SK-N-MC (cell line): ENCODE measurements around the gene PRR15L.

ENCODE experiments used
- DNase-seq: peaks from one replicate; pipeline ENCODE4 v3.0.0-alpha.2; 2011; ENCODE audit warnings: low read depth, low spot score
- H3K27ac ChIP-seq: fragments of 200-600 bp; sonication (generic); 2 replicates; pipeline ENCODE4 v1.5.1; 2016; ENCODE audit warnings: mixed run types
- H3K36me3 ChIP-seq: fragments of 200-600 bp; sonication (generic); 2 replicates; pipeline ENCODE4 v1.6.1; 2017; ENCODE audit warnings: antibody characterized with exemption, low read length, mixed read lengths; ENCODE audit not compliant: insufficient read depth
- H3K4me3 ChIP-seq: fragments of 200-600 bp; sonication (generic); 2 replicates; pipeline ENCODE4 v1.5.1; 2016
- H3K9ac ChIP-seq: fragments of 200-600 bp; sonication (generic); 2 replicates; pipeline ENCODE4 v1.8.0; 2017; ENCODE audit warnings: mixed run types, mixed read lengths; ENCODE audit not compliant: insufficient read length
- H3K9me3 ChIP-seq: fragments of 200-600 bp; sonication (generic); 2 replicates; pipeline ENCODE4 v1.6.1; 2017; ENCODE audit warnings: low read depth, mild to moderate bottlenecking, antibody characterized with exemption, low read length, moderate library complexity, mixed read lengths
- EZH2 ChIP-seq: fragments of 200-600 bp; sonication (generic); IDR thresholded peaks from one replicate; pipeline ENCODE4 v1.6.1; 2017; ENCODE audit warnings: antibody characterized with exemption
- FOXP2 ChIP-seq: optimal IDR thresholded peaks from 2 replicates; pipeline ENCODE3; 2011; ENCODE audit warnings: mild to moderate bottlenecking, moderate library complexity; ENCODE audit not compliant: insufficient read depth; ENCODE audit errors: extremely low read length, control extremely low read depth
- POLR2AphosphoS5 ChIP-seq: IDR thresholded peaks from 2 replicates; pipeline ENCODE4 v1.6.1; 2012; ENCODE audit warnings: mild to moderate bottlenecking, low read depth, low read length, borderline replicate concordance

Gene PRR15L

GRCh38 chr17:47982645-47983390 is 25.1 kb upstream of the PRR15L start:
- H3K36me3 ChIP-seq: peaks cover 32% of the 10 kb centered on the region
- no peak overlapping the region for H3K9ac ChIP-seq
- no peak for DNase-seq
- H3K4me3 ChIP-seq: no peak overlapping the region
- no peak overlapping the region for H3K27ac ChIP-seq
- no peaks in the 10 kb centered on the region for H3K9me3 ChIP-seq
- TF ChIP-seq EZH2 (no peak), FOXP2 (no peak), POLR2AphosphoS5 (no peak)

DNA sequence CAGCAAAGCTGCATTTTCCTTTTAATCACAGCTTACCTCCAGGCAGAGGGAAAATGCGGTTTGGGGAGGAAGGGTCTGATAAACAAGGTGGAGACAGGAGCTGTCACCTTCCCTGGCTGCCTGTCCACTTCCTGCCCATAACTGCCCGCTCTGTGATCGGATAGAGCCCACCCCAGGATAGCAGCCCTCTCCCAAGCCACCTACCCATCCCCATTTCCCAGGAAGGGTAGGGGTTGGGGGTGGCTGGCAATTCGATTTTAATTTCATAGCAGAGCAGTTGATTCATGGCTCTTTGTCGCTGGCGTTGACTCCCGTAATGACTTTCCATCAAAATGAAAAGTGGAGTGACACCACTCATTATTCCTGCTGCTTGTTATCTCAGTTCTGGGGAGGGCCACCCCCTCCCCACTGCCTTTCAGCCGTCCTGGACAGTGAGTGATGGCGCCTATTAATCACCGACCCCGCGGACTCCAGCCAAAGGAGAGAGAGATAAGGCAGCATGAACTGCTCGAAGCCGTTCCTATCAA is 24.5 kb upstream of the PRR15L start:
- DNase-seq: no peak
- no peak overlapping the region for H3K4me3 ChIP-seq
- no peak overlapping the region for H3K27ac ChIP-seq
- H3K36me3 ChIP-seq: peaks cover 36% of the 10 kb centered on the region
- no peak overlapping the region for H3K9ac ChIP-seq
- TF ChIP-seq EZH2 (no peak), POLR2AphosphoS5 (no peak), FOXP2 (no peak)
- no peaks in the 10 kb centered on the region for H3K9me3 ChIP-seq

GRCh38 chr17:47981462-47981861 is 23.8 kb upstream of the PRR15L start:
- H3K36me3 ChIP-seq: peaks cover 36% of the 10 kb centered on the region

DNA sequence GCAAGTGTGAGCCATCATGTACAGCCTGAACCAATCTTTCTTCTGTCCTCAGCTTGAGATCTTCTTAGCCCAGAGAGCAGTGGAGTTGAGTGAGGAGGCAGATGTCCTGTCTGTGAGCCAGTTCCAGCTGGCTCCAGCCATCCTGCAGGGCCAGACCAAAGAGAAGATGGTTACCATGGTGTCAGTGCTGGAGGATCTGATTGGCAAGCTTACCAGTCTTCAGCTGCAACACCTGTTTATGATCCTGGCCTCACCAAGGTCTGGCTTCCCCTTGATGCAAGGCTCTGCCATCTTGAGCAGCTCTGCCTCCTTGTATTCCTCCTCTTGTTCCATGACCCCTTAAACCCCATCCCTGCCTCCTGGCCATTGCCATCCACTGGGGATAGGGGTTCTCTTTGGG is 22.9 kb upstream of the PRR15L start:
- Histone ChIP-seq H3K9me3 (no peaks in the 10 kb centered on the region), H3K36me3 (peaks cover 37% of the 10 kb centered on the region), H3K4me3 (no peak overlapping the region), H3K27ac (no peak overlapping the region), H3K9ac (no peak overlapping the region)
- TF ChIP-seq FOXP2 (no peak), EZH2 (no peak), POLR2AphosphoS5 (no peak)
- no peak for DNase-seq

More at GRCh38 chr17:47981462-47981861, 23.8 kb upstream of the PRR15L start:
- no peak overlapping the region for H3K9ac ChIP-seq
- H3K9me3 ChIP-seq: no peaks in the 10 kb centered on the region
- no peak overlapping the region for H3K4me3 ChIP-seq
- TF ChIP-seq EZH2: no peak
- no peak for DNase-seq
- H3K27ac ChIP-seq: no peak overlapping the region

DNA sequence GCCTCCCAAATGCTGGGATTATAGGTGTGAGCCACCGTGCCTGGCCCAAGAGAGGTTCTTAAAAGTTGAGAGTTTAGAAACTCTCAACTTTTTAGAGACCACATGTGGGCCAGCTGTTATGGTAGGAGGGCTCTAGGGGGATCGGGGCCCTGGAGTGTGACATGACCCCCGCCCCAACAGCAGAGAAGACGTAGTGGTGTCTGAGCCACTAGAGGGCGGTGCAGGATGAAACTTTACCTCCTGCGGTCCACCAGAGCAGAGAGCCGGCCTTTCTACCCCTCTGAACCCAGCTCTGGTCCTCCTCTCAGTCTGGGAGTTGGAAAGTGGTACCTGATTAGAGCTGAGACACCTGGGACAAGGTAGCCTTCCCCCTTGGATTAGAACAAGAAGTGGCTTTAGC is 20.6 kb upstream of the PRR15L start:
- Histone ChIP-seq H3K4me3 (no peak overlapping the region), H3K36me3 (peaks cover 48% of the 10 kb centered on the region), H3K9me3 (no peaks in the 10 kb centered on the region), H3K27ac (no peak overlapping the region), H3K9ac (no peak overlapping the region)
- no peak for TF ChIP-seq EZH2
- no peak for DNase-seq

GRCh38 chr17:47975823-47976205 is 18.1 kb upstream of the PRR15L start:
- H3K9me3 ChIP-seq: no peaks in the 10 kb centered on the region
- no peak overlapping the region for H3K4me3 ChIP-seq
- H3K27ac ChIP-seq: no peak overlapping the region
- no peak for DNase-seq
- TF ChIP-seq FOXP2 (no peak), POLR2AphosphoS5 (no peak), EZH2 (no peak)
- H3K36me3 ChIP-seq: peaks cover 38% of the 10 kb centered on the region
- no peak overlapping the region for H3K9ac ChIP-seq

DNA sequence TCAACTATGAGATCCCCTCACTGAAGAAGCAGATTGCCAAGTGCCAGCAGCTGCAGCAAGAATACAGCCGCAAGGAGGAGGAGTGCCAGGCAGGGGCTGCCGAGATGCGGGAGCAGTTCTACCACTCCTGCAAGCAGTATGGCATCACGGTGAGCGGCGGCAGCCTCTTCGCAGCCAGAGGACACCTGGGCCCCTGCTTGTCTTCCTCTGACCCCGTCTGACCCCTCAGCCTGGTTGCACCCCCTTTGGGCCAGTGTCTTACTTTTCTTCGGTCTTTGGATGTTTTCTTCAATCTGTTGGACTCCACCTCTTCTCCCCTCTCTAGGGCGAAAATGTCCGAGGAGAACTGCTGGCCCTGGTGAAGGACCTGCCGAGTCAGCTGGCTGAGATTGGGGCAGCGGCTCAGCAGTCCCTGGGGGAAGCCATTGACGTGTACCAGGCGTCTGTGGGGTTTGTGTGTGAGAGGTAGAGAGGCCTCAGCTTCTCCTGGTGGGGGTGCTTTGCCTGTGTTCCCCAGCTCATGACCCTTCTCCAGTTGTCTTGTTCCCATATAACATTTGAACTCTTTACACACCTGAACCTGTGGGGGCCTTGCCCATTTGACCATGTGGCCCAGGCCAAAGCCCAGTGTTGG is 17.6 kb upstream of the PRR15L start:
- Histone ChIP-seq H3K27ac (no peak overlapping the region), H3K9ac (no peak overlapping the region)
- DNase-seq: no peak

GRCh38 chr17:47973541-47973940 is 15.9 kb upstream of the PRR15L start:
- H3K9me3 ChIP-seq: no peaks in the 10 kb centered on the region
- no peak overlapping the region for H3K27ac ChIP-seq
- no peak overlapping the region for H3K9ac ChIP-seq
- TF ChIP-seq EZH2 (no peak), POLR2AphosphoS5 (no peak), FOXP2 (no peak)
- DNase-seq: no peak
- H3K36me3 ChIP-seq: peaks cover 20% of the 10 kb centered on the region; the same call in 1 of the 2 replicates
- H3K4me3 ChIP-seq: no peak overlapping the region

More for the DNA sequence above, 17.6 kb upstream of the PRR15L start:
- no peak overlapping the region for H3K4me3 ChIP-seq
- H3K36me3 ChIP-seq: peaks cover 34% of the 10 kb centered on the region
- no peaks in the 10 kb centered on the region for H3K9me3 ChIP-seq
- TF ChIP-seq EZH2 (no peak), FOXP2 (no peak), POLR2AphosphoS5 (no peak)
